HepG2 (cell line): Measurements from ENCODE around the gene TTPAL. TPM values are rescaled to one million over a fixed set of nuclear protein-coding genes. Genes with fewer than 3 reads are reported as not detected.

ENCODE experiments used
- BRCA1 ChIP-seq: sonication (generic); formaldehyde crosslinking; IDR thresholded peaks from 2 replicates; pipeline ENCODE4 v1.4.0; 2020; ENCODE audit warnings: missing genetic modification reagents
- GABPA ChIP-seq, 2 experiments: IDR thresholded peaks; 2 replicates each; pipeline ENCODE4 v1.6.1; 2011 to 2016; ENCODE audit warnings: low read depth in 2 of 2, low read length in 1 of 2, missing biosample characterization in 1 of 2, missing genetic modification characterization in 1 of 2
- HDAC1 ChIP-seq: sonication (generic); formaldehyde crosslinking; IDR thresholded peaks from 2 replicates; pipeline ENCODE4 v1.5.1; 2020; ENCODE audit warnings: mild to moderate bottlenecking, missing genetic modification reagents
- JUND ChIP-seq: sonication (generic); formaldehyde crosslinking; IDR thresholded peaks from 2 replicates; pipeline ENCODE4 v1.8.0; 2022; ENCODE audit warnings: mild to moderate bottlenecking, missing genetic modification reagents
- NCOA5 ChIP-seq: sonication (generic); formaldehyde crosslinking; IDR thresholded peaks from 2 replicates; pipeline ENCODE4 v1.4.0; 2020; ENCODE audit warnings: missing genetic modification reagents
- NR2F1 ChIP-seq, 2 experiments: fragments of 450-650 bp in 1 of 2; formaldehyde crosslinking in 1 of 2; IDR thresholded peaks; 2 replicates each; pipeline versions ENCODE4 v1.5.0 to v1.6.1; 2016 to 2020; ENCODE audit warnings: mild to moderate bottlenecking in 1 of 2, missing compliant biosample characterization in 1 of 2, missing genetic modification reagents in 1 of 2, moderate library complexity in 1 of 2
- PCBP1 ChIP-seq: fragments of 200-400 bp; formaldehyde crosslinking; IDR thresholded peaks from 2 replicates; pipeline ENCODE4 v1.6.1; 2017; ENCODE audit warnings: mild to moderate bottlenecking, low read depth, low read length, borderline replicate concordance
- REXO4 ChIP-seq: sonication (generic); formaldehyde crosslinking; IDR thresholded peaks from 2 replicates; pipeline ENCODE4 v1.8.0; 2022; ENCODE audit warnings: missing genetic modification reagents, mild to moderate bottlenecking, borderline replicate concordance
- SMAD3 ChIP-seq: sonication (generic); formaldehyde crosslinking; IDR thresholded peaks from 2 replicates; pipeline ENCODE4 v1.4.0; 2020; ENCODE audit warnings: missing genetic modification reagents
- SNAI1 ChIP-seq: sonication (generic); formaldehyde crosslinking; IDR thresholded peaks from 2 replicates; pipeline ENCODE4 v1.5.0; 2020; ENCODE audit warnings: mild to moderate bottlenecking, missing genetic modification reagents, borderline replicate concordance
- SP4 ChIP-seq: sonication (generic); formaldehyde crosslinking; IDR thresholded peaks from 2 replicates; pipeline ENCODE4 v1.8.1; 2023; ENCODE audit warnings: mild to moderate bottlenecking, missing genetic modification reagents
- STAT5B ChIP-seq: sonication (generic); formaldehyde crosslinking; IDR thresholded peaks from 2 replicates; pipeline ENCODE4 v1.4.0; 2020; ENCODE audit warnings: missing genetic modification reagents
- TCF7 ChIP-seq: sonication (generic); IDR thresholded peaks from 2 replicates; pipeline ENCODE4 v1.6.1; 2016; ENCODE audit warnings: antibody characterized with exemption, low read depth
- WIZ ChIP-seq: sonication (generic); formaldehyde crosslinking; IDR thresholded peaks from 2 replicates; pipeline ENCODE4 v1.5.1; 2020; ENCODE audit warnings: mild to moderate bottlenecking, missing genetic modification reagents
- ZBTB20 ChIP-seq: sonication (generic); formaldehyde crosslinking; IDR thresholded peaks from 2 replicates; pipeline ENCODE4 v1.8.1; 2023; ENCODE audit warnings: missing genetic modification reagents, low read depth, mild to moderate bottlenecking, borderline replicate concordance
- ZBTB38 ChIP-seq: sonication (generic); formaldehyde crosslinking; IDR thresholded peaks from 2 replicates; pipeline ENCODE4 v1.5.1; 2020; ENCODE audit warnings: mild to moderate bottlenecking, missing genetic modification reagents
- ZKSCAN1 ChIP-seq: fragments of 150-350 bp; IDR thresholded peaks from 2 replicates; pipeline ENCODE4 v1.6.1; 2014; ENCODE audit warnings: low read length
- ZNF263 ChIP-seq: sonication (generic); formaldehyde crosslinking; IDR thresholded peaks from 2 replicates; pipeline ENCODE4 v1.4.0; 2020; ENCODE audit warnings: missing genetic modification reagents
- ZNF317 ChIP-seq: sonication (generic); formaldehyde crosslinking; IDR thresholded peaks from 2 replicates; pipeline ENCODE4 v1.5.0; 2020; ENCODE audit warnings: mild to moderate bottlenecking, missing genetic modification reagents
- ZNF709 ChIP-seq: sonication (generic); formaldehyde crosslinking; IDR thresholded peaks from 2 replicates; pipeline ENCODE4 v1.5.0; 2020; ENCODE audit warnings: mild to moderate bottlenecking, missing genetic modification reagents
- polyA plus RNA-seq, 8 experiments: library from polyadenylated mRNA; depleted of rRNA in 3 of 8; stranded (reverse) in 7 of 8; unstranded in 1 of 8; fragments of >200 nt; fragmentation: Illumina TruSeq in 4 of 8; extraction: Trizol in 4 of 8; gene quantifications; 2 replicates each; pipeline versions ENCODE4 v1.2.1 to v1.2.3, GENCODE V29; 2011 to 2016; ENCODE audit warnings: low read depth in 4 of 8, missing spikeins in 1 of 8, mixed read lengths in 1 of 8; ENCODE audit not compliant: insufficient read depth in 1 of 8
- total RNA-seq, 5 experiments: library from RNA; depleted of rRNA; stranded (reverse); fragments of >200 nt; fragmentation: Illumina TruSeq; extraction: Trizol; gene quantifications; 2 replicates each; pipeline ENCODE4 v1.2.3, GENCODE V29; 2016; ENCODE audit warnings: low read depth in 1 of 5
- TF ChIP-seq, protein P1 (sequence below): sonication (generic); formaldehyde crosslinking; IDR thresholded peaks from 2 replicates; pipeline ENCODE4 v1.4.0; 2020; ENCODE audit warnings: missing genetic modification reagents
- TF ChIP-seq, protein P2 (sequence below): sonication (generic); formaldehyde crosslinking; conservative IDR thresholded peaks from 2 replicates; pipeline ENCODE4 v1.8.0; 2022; ENCODE audit warnings: mild to moderate bottlenecking, moderate library complexity, missing genetic modification reagents
- TF ChIP-seq, protein P3 (sequence below): sonication (generic); formaldehyde crosslinking; IDR thresholded peaks from 2 replicates; pipeline ENCODE4 v1.4.0; 2020; ENCODE audit warnings: missing genetic modification reagents
- TF ChIP-seq, protein P4 (sequence below): sonication (generic); formaldehyde crosslinking; IDR thresholded peaks from 2 replicates; pipeline ENCODE4 v1.5.0; 2020; ENCODE audit warnings: mild to moderate bottlenecking, missing genetic modification reagents

Gene TTPAL
- total and polyA plus RNA-seq, 2 of the 13 experiments (the other 11 are each of a cell fraction or from before 2014, with no cell fraction given): 4.3 to 18.8 TPM

DNA sequence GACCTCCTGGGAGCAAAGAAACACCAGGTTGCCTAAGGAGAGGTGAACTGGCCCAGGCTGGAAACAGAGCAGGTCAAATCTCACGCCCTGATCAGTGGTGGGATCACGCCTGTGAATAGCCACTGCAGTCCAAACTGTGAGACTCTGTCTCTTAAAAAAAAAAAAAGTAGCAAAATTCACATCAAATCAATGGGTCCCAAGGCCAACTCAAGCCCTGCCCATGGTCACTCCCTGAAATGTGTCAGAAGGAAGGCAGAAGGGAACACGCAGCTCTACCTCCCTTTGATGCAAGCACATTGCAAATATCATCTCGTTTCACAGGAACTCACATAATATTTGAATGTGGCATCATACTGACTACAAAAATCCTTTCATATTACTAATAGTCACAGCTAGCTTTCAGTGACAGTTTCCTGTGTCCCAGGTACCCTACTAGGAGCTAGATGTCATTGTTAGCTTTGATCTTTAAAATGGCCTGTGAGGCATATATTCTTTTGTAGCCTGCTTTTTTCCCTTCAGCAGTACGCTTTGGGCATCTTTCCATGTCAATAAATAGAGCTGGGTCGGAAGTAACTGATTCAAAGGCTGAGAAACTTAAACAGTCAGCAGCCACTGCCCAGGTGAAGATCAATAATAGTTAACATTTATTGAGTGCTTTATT lies 14.4 kb upstream of the TTPAL start (continued):
- no peak for TF ChIP-seq GABPA (IDR thresholded peaks at IDR 0.05; ENCODE audit: low read depth, low read length)
- 0 out of 2 replicates have a peak, but pooled peaks have one; percentile 43 for TF ChIP-seq GABPA (CRISPR knock-in tag; IDR thresholded peaks at IDR 0.05; ENCODE audit: low read depth)
- TF ChIP-seq, protein P1, sequence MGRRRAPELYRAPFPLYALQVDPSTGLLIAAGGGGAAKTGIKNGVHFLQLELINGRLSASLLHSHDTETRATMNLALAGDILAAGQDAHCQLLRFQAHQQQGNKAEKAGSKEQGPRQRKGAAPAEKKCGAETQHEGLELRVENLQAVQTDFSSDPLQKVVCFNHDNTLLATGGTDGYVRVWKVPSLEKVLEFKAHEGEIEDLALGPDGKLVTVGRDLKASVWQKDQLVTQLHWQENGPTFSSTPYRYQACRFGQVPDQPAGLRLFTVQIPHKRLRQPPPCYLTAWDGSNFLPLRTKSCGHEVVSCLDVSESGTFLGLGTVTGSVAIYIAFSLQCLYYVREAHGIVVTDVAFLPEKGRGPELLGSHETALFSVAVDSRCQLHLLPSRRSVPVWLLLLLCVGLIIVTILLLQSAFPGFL (CRISPR knock-in tag): no peak
- no peak for TF ChIP-seq BRCA1 (CRISPR knock-in tag)
- TF ChIP-seq STAT5B: no peak
- TF ChIP-seq ZNF263 (CRISPR knock-in tag): no peak
- TF ChIP-seq ZKSCAN1: no peak; the same call in 1 of the 2 replicates
- no peak for TF ChIP-seq REXO4 (CRISPR knock-in tag)
- TF ChIP-seq ZNF317 (CRISPR knock-in tag): peak; percentile 66; the same call in 1 of the 2 replicates
- TF ChIP-seq NR2F1 (CRISPR knock-in tag; IDR thresholded peaks at IDR 0.05): no peak
- TF ChIP-seq, protein P2, sequence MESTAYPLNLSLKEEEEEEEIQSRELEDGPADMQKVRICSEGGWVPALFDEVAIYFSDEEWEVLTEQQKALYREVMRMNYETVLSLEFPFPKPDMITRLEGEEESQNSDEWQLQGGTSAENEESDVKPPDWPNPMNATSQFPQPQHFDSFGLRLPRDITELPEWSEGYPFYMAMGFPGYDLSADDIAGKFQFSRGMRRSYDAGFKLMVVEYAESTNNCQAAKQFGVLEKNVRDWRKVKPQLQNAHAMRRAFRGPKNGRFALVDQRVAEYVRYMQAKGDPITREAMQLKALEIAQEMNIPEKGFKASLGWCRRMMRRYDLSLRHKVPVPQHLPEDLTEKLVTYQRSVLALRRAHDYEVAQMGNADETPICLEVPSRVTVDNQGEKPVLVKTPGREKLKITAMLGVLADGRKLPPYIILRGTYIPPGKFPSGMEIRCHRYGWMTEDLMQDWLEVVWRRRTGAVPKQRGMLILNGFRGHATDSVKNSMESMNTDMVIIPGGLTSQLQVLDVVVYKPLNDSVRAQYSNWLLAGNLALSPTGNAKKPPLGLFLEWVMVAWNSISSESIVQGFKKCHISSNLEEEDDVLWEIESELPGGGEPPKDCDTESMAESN (CRISPR knock-in tag): no peak
- no peak for TF ChIP-seq SP4 (CRISPR knock-in tag)
- TF ChIP-seq, protein P3, sequence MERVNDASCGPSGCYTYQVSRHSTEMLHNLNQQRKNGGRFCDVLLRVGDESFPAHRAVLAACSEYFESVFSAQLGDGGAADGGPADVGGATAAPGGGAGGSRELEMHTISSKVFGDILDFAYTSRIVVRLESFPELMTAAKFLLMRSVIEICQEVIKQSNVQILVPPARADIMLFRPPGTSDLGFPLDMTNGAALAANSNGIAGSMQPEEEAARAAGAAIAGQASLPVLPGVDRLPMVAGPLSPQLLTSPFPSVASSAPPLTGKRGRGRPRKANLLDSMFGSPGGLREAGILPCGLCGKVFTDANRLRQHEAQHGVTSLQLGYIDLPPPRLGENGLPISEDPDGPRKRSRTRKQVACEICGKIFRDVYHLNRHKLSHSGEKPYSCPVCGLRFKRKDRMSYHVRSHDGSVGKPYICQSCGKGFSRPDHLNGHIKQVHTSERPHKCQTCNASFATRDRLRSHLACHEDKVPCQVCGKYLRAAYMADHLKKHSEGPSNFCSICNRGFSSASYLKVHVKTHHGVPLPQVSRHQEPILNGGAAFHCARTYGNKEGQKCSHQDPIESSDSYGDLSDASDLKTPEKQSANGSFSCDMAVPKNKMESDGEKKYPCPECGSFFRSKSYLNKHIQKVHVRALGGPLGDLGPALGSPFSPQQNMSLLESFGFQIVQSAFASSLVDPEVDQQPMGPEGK (CRISPR knock-in tag): no peak
- TF ChIP-seq WIZ (CRISPR knock-in tag): no peak
- TF ChIP-seq, protein P4, sequence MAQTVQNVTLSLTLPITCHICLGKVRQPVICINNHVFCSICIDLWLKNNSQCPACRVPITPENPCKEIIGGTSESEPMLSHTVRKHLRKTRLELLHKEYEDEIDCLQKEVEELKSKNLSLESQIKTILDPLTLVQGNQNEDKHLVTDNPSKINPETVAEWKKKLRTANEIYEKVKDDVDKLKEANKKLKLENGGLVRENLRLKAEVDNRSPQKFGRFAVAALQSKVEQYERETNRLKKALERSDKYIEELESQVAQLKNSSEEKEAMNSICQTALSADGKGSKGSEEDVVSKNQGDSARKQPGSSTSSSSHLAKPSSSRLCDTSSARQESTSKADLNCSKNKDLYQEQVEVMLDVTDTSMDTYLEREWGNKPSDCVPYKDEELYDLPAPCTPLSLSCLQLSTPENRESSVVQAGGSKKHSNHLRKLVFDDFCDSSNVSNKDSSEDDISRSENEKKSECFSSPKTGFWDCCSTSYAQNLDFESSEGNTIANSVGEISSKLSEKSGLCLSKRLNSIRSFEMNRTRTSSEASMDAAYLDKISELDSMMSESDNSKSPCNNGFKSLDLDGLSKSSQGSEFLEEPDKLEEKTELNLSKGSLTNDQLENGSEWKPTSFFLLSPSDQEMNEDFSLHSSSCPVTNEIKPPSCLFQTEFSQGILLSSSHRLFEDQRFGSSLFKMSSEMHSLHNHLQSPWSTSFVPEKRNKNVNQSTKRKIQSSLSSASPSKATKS (CRISPR knock-in tag): no peak
- no peak for TF ChIP-seq PCBP1
- peak; percentile 76 for TF ChIP-seq HDAC1 (CRISPR knock-in tag)
- no peak for TF ChIP-seq NCOA5
- TF ChIP-seq SMAD3 (CRISPR knock-in tag): peak; percentile 49; the same call in 1 of the 2 replicates
- no peak for TF ChIP-seq ZBTB20
- TF ChIP-seq ZNF709 (CRISPR knock-in tag): no peak
- TF ChIP-seq SNAI1 (CRISPR knock-in tag): no peak
- TF ChIP-seq ZBTB38 (CRISPR knock-in tag): no peak
- peak; percentile 90 for TF ChIP-seq TCF7
- TF ChIP-seq JUND: no peak
